PC-3 (cell line): ENCODE data around the gene HAVCR1. TPM values are rescaled to one million over a fixed set of nuclear protein-coding genes. Genes with fewer than 3 reads are reported as not detected.
"Not testable (repeated sequence)": the region's sequence is repeated elsewhere in the genome, so short reads cannot be mapped to it uniquely, and the experiment has no call there.

Experiments
- ATAC-seq: fragments of 200-7000 bp; cut with Tn5 transposase; 2 replicates; pipeline ENCODE4 v1.9.1; 2020; ENCODE audit warnings: mild to moderate bottlenecking, moderate library complexity
- BruUV-seq: library from RNA; stranded (reverse); fragments of 400-500 nt; replicated peaks from 2 replicates; lab custom pipeline; 2021; lab: Mats Ljungman, UMichigan
- CTCF ChIA-PET: fragments of 300-600 bp; sonication (Branson Sonifier 250); formaldehyde crosslinking; loops from one replicate; lab custom pipeline; 2022; ENCODE audit warnings: antibody characterized with exemption; lab: Charles Lee
- POLR2A ChIA-PET: fragments of 300-600 bp; sonication (Branson Sonifier 250); formaldehyde crosslinking; loops from one replicate; lab custom pipeline; 2022; ENCODE audit warnings: antibody characterized with exemption; ENCODE audit not compliant: unreplicated experiment; lab: Charles Lee
- DNase-seq: peaks from one replicate; pipeline ENCODE4 v3.0.0-alpha.2; 2015
- H2AFZ ChIP-seq: fragments of 300-600 bp; sonication (generic); 2 replicates; pipeline ENCODE4 v1.6.0; 2016; ENCODE audit warnings: antibody characterized with exemption, low read length
- H3F3A ChIP-seq: fragments of 300-600 bp; sonication (generic); one replicate; pipeline ENCODE4 v1.6.0; 2017; ENCODE audit warnings: antibody characterized with exemption, low read length, control low read depth, mild to moderate bottlenecking; ENCODE audit not compliant: unreplicated experiment
- H3K27ac ChIP-seq: fragments of 300-600 bp; sonication (generic); 2 replicates; pipeline ENCODE4 v1.5.1; 2016; ENCODE audit warnings: mild to moderate bottlenecking, low read length
- H3K27me3 ChIP-seq: fragments of 300-600 bp; sonication (generic); 2 replicates; pipeline ENCODE4 v1.6.1; 2016; ENCODE audit warnings: low read length, mixed read lengths
- H3K36me3 ChIP-seq: fragments of 300-600 bp; sonication (generic); 2 replicates; pipeline ENCODE4 v1.6.1; 2016; ENCODE audit warnings: low read depth, mixed run types, low read length, mixed read lengths
- H3K4me1 ChIP-seq: fragments of 300-600 bp; sonication (generic); 2 replicates; pipeline ENCODE4 v1.5.1; 2016; ENCODE audit warnings: low read length; ENCODE audit not compliant: insufficient read depth
- H3K4me2 ChIP-seq: fragments of 300-600 bp; sonication (generic); 2 replicates; pipeline ENCODE4 v1.6.0; 2016; ENCODE audit warnings: low read length
- H3K4me3 ChIP-seq: fragments of 300-600 bp; sonication (generic); 2 replicates; pipeline ENCODE4 v1.5.1; 2016; ENCODE audit warnings: mild to moderate bottlenecking, low read length, mixed read lengths
- H3K79me2 ChIP-seq: fragments of 300-600 bp; sonication (generic); 2 replicates; pipeline ENCODE4 v1.6.1; 2017; ENCODE audit warnings: low read length, mixed read lengths
- H3K9ac ChIP-seq: fragments of 300-600 bp; sonication (generic); 2 replicates; pipeline ENCODE4 v1.6.0; 2016; ENCODE audit warnings: mild to moderate bottlenecking, low read length
- H3K9me2 ChIP-seq: fragments of 300-600 bp; sonication (generic); replicated peaks from 2 replicates; pipeline ENCODE4 v1.6.1; 2016; ENCODE audit warnings: mixed run types, low read length, mixed read lengths
- H3K9me3 ChIP-seq: fragments of 300-600 bp; sonication (generic); 2 replicates; pipeline ENCODE4 v1.6.1; 2016; ENCODE audit warnings: low read length, mixed read lengths
- H4K20me1 ChIP-seq: fragments of 300-600 bp; sonication (generic); 2 replicates; pipeline ENCODE4 v1.6.1; 2016; ENCODE audit warnings: low read length, mixed read lengths
- CTCF ChIP-seq: fragments of 300-600 bp; sonication (generic); conservative IDR thresholded peaks from 2 replicates; pipeline ENCODE4 v1.5.1; 2017; ENCODE audit warnings: antibody characterized with exemption, low read depth, mild to moderate bottlenecking, low read length
- EZH2 ChIP-seq: fragments of 300-600 bp; sonication (generic); IDR thresholded peaks from one replicate; pipeline ENCODE4 v1.6.1; 2017; ENCODE audit warnings: antibody characterized with exemption, mild to moderate bottlenecking, low read length; ENCODE audit not compliant: unreplicated experiment
- EZH2phosphoT487 ChIP-seq: fragments of 300-600 bp; sonication (generic); IDR thresholded peaks from 2 replicates; pipeline ENCODE4 v1.6.1; 2018; ENCODE audit warnings: mild to moderate bottlenecking, antibody characterized with exemption, low read length, borderline replicate concordance
- intact Hi-C: fragments of 100-400 bp; cut with micrococcal nuclease; formaldehyde crosslinking; loops from 2 replicates; pipeline ENCODE4 v1.9.0; 2023
- total RNA-seq: library from RNA; depleted of rRNA; stranded (reverse); fragments of >200 nt; gene quantifications from 2 replicates; pipeline ENCODE4 v1.2.3, GENCODE V29; 2014

The HAVCR1 gene
- total RNA-seq, 1 experiment from 2014 or later, result not detected

GRCh38 chr5:157033071-157033583 is 25.8 kb downstream of the HAVCR1 start:
- H3K79me2 ChIP-seq, result no peaks in the 10 kb centered on the region
- ATAC-seq (no peak), DNase-seq (no peak)
- H3K36me3 ChIP-seq, result no peaks in the 10 kb centered on the region
- no peak overlapping the region for H3K4me3 ChIP-seq
- ChIA-PET CTCF (interaction anchor here (0.6 kb wide), 1 partner anchor 210 kb away, joined by 4 read pairs; no protein-coding TSS in a partner anchor), POLR2A (no interaction called here)
- H3K27me3 ChIP-seq, result peaks cover 34% of the 10 kb centered on the region
- no peaks in the 10 kb centered on the region for H3F3A ChIP-seq
- BruUV-seq, result no TSS peak
- no peak for TF ChIP-seq CTCF
- no peak for TF ChIP-seq EZH2
- no peak for TF ChIP-seq EZH2phosphoT487
- no peaks in the 10 kb centered on the region for H4K20me1 ChIP-seq
- no peak overlapping the region for H3K9ac ChIP-seq
- intact Hi-C loops, result no loop called here
- H3K27ac ChIP-seq, result no peak overlapping the region
- H3K4me2 ChIP-seq, result no peak overlapping the region
- no peaks in the 10 kb centered on the region for H3K4me1 ChIP-seq
- no peaks in the 10 kb centered on the region for H3K9me3 ChIP-seq
- no peaks in the 10 kb centered on the region for H3K9me2 ChIP-seq
- H2AFZ ChIP-seq, result no peak overlapping the region

- ATAC-seq, result no peak
- Histone ChIP-seq H3K27ac (no peak overlapping the region), H3K9ac (no peak overlapping the region), H4K20me1 (no peaks in the 10 kb centered on the region), H3K4me3 (no peak overlapping the region), H3K36me3 (no peaks in the 10 kb centered on the region), H3K79me2 (no peaks in the 10 kb centered on the region), H3F3A (no peaks in the 10 kb centered on the region), H3K4me2 (no peak overlapping the region), H3K4me1 (peaks cover 7% of the 10 kb centered on the region; the same call in 1 of the 2 replicates), H3K27me3 (peaks cover 31% of the 10 kb centered on the region), H2AFZ (no peak overlapping the region), H3K9me2 (no peaks in the 10 kb centered on the region), H3K9me3 (no peaks in the 10 kb centered on the region)
- TF ChIP-seq EZH2phosphoT487 (no peak), EZH2 (no peak), CTCF (no peak)
- intact Hi-C loops, result no loop called here
- ChIA-PET POLR2A (no interaction called here), CTCF (no interaction called here)
- no peak for DNase-seq
- no TSS peak for BruUV-seq
These were observed 28.2 kb downstream of the HAVCR1 start for GRCh38 chr5:157030692-157031091.

- ATAC-seq, result no peak
- Histone ChIP-seq H3K27ac (no peak overlapping the region), H4K20me1 (no peaks in the 10 kb centered on the region), H2AFZ (no peak overlapping the region), H3K27me3 (peaks cover 31% of the 10 kb centered on the region), H3K4me1 (peaks cover 17% of the 10 kb centered on the region), H3F3A (no peaks in the 10 kb centered on the region), H3K4me3 (no peak overlapping the region), H3K4me2 (no peak overlapping the region), H3K79me2 (no peaks in the 10 kb centered on the region), H3K36me3 (no peaks in the 10 kb centered on the region), H3K9me3 (no peaks in the 10 kb centered on the region), H3K9ac (no peak overlapping the region), H3K9me2 (no peaks in the 10 kb centered on the region)
- BruUV-seq, result no TSS peak
- TF ChIP-seq EZH2 (no peak), EZH2phosphoT487 (no peak), CTCF (no peak)
- POLR2A ChIA-PET, result no interaction called here
- CTCF ChIA-PET, result no interaction called here
- intact Hi-C loops, result loop anchor here (5.0 to 10.0 kb wide), 2 partner anchors 135 to 223 kb away; no protein-coding TSS in a partner anchor
- DNase-seq, result no peak
These were observed 29.5 kb downstream of the HAVCR1 start for GRCh38 chr5:157029457-157029856.

GRCh38 chr5:157027663-157028062 is 31.3 kb downstream of the HAVCR1 start:
- CTCF ChIA-PET, DNase-seq, BruUV-seq, H3K9ac ChIP-seq, H3K9me3 ChIP-seq, H4K20me1 ChIP-seq, H3K9me2 ChIP-seq, H3F3A ChIP-seq, H3K79me2 ChIP-seq, H3K36me3 ChIP-seq, H3K4me2 ChIP-seq, ATAC-seq, H2AFZ ChIP-seq, POLR2A ChIA-PET, H3K4me3 ChIP-seq, H3K27ac ChIP-seq: not testable (repeated sequence)
- Histone ChIP-seq H3K4me1 (peaks cover 23% of the 10 kb centered on the region), H3K27me3 (peaks cover 31% of the 10 kb centered on the region)
- intact Hi-C loops, result loop anchor here (2.0 to 10.0 kb wide), 3 partner anchors 133 to 225 kb away; no protein-coding TSS in a partner anchor
